Spleen (tissue), 7 donors: ENCODE results near the gene COPS9.

ENCODE experiments used
- POLR2AphosphoS5 ChIP-seq, 3 donors: sonication (generic); formaldehyde crosslinking; IDR thresholded peaks; one replicate each; pipeline ENCODE4 v1.5.1; 2017; ENCODE audit warnings: antibody characterized with exemption in 3 of 3
- TF ChIP-seq, protein P1 (sequence below), 11 experiments: fragments of 200-600 bp in 7 of 11; fragments of 450-650 bp in 4 of 11; sonication (generic) in 4 of 11; IDR thresholded peaks in 8 of 11; conservative IDR thresholded peaks in 3 of 11; 1 replicate in 7 of 11; 2 replicates in 4 of 11; pipeline versions ENCODE4 v1.4.0 to v1.8.0; 2016 to 2021; ENCODE audit warnings: antibody characterized with exemption in 11 of 11, inconsistent platforms in 4 of 11, mild to moderate bottlenecking in 1 of 11
- donor health status: DM: no; HTN: no; CAD: no; lungs with moderate emphysema.
- donor health status: DM: no; HTN: no; CAD: no.
- donor health status: DM: no; HTN: no; CAD: no.

DNA sequence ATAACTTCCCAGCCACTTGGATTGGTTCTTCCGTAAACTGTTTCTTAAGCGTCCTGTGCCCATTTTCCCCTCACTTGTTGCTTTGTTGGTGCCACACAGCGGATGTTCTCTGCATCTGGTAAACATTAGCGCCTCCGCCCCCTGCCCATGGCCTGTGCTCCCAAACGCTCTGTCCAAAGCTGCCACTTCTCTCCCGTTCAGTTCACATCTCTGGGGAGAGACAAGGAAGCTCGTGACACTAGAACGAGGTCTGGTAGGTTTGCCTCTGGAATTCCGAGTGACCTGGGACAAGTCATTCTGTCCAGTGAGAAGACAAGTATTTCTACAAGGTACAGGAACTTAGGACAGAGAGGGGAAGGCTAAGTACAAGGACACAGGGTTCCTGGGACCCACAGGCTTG is 9.4 kb downstream of the COPS9 start:
- TF ChIP-seq, protein P1, sequence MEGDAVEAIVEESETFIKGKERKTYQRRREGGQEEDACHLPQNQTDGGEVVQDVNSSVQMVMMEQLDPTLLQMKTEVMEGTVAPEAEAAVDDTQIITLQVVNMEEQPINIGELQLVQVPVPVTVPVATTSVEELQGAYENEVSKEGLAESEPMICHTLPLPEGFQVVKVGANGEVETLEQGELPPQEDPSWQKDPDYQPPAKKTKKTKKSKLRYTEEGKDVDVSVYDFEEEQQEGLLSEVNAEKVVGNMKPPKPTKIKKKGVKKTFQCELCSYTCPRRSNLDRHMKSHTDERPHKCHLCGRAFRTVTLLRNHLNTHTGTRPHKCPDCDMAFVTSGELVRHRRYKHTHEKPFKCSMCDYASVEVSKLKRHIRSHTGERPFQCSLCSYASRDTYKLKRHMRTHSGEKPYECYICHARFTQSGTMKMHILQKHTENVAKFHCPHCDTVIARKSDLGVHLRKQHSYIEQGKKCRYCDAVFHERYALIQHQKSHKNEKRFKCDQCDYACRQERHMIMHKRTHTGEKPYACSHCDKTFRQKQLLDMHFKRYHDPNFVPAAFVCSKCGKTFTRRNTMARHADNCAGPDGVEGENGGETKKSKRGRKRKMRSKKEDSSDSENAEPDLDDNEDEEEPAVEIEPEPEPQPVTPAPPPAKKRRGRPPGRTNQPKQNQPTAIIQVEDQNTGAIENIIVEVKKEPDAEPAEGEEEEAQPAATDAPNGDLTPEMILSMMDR (IDR thresholded peaks at IDR 0.05 in 8 of 11, conservative IDR thresholded peaks at IDR 0.05 in 3 of 11) = no peak
- no peak for TF ChIP-seq POLR2AphosphoS5 (IDR thresholded peaks at IDR 0.05)
